HL-60 (cell line): Measurements from ENCODE around the gene ACTL6A.

Experiments
- CTCF ChIP-seq: IDR thresholded peaks from one replicate; pipeline ENCODE4 v1.5.1; 2011; ENCODE audit warnings: low read length, control low read depth, inconsistent platforms; ENCODE audit not compliant: insufficient read depth
- POLR2AphosphoS5 ChIP-seq: IDR thresholded peaks from 2 replicates; pipeline ENCODE4 v1.6.1; 2012; ENCODE audit warnings: low read depth
- REST ChIP-seq: IDR thresholded peaks from 2 replicates; pipeline ENCODE4 v1.6.1; 2012; ENCODE audit warnings: low read depth; ENCODE audit not compliant: insufficient replicate concordance

- TF ChIP-seq CTCF (no peak), POLR2AphosphoS5 (no peak), REST (no peak)
Observed at GRCh38 chr3:179544981-179545645, 17.6 kb upstream of the ACTL6A start.
